Measurements from ENCODE around the gene ZNHIT2.

ZNHIT2 gene

GRCh38 chr11:65115361-65116082, 2.0 kb downstream of the ZNHIT2 start:
- Histone ChIP-seq H3K27ac (ENCODE audit: poor library complexity, severe bottlenecking) (peak overlapping the region; percentile 63), H3K9me3 (ENCODE audit: severe bottlenecking) (no peaks in the 10 kb centered on the region), H3K4me3 (ENCODE audit: severe bottlenecking) (no peak overlapping the region), H3K36me3 (ENCODE audit: low read depth) (peaks cover 37% of the 10 kb centered on the region), H3K27me3 (ENCODE audit: insufficient read depth, poor library complexity, severe bottlenecking) (no peaks in the 10 kb centered on the region), H3K4me1 (ENCODE audit: insufficient read depth, poor library complexity, severe bottlenecking) (peaks cover 10% of the 10 kb centered on the region)
- no peak for ATAC-seq (ENCODE audit: low read depth)
- no peak for DNase-seq (ENCODE audit: low spot score)
- TF ChIP-seq CTCF (IDR thresholded peaks at IDR 0.05; ENCODE audit: poor library complexity, severe bottlenecking), result no peak

- Histone ChIP-seq H3K4me1 (ENCODE audit: insufficient read depth, poor library complexity, severe bottlenecking) (peaks cover 10% of the 10 kb centered on the region), H3K27ac (ENCODE audit: poor library complexity, severe bottlenecking) (no peak overlapping the region), H3K4me3 (ENCODE audit: severe bottlenecking) (no peak overlapping the region), H3K9me3 (ENCODE audit: severe bottlenecking) (no peaks in the 10 kb centered on the region), H3K36me3 (ENCODE audit: low read depth) (peaks cover 28% of the 10 kb centered on the region), H3K27me3 (ENCODE audit: insufficient read depth, poor library complexity, severe bottlenecking) (no peaks in the 10 kb centered on the region)
- no peak for TF ChIP-seq CTCF (IDR thresholded peaks at IDR 0.05; ENCODE audit: poor library complexity, severe bottlenecking)
- ATAC-seq (ENCODE audit: low read depth), result no peak
- DNase-seq (ENCODE audit: low spot score), result no peak
Measured at GRCh38 chr11:65114538-65115171, 2.8 kb downstream of the ZNHIT2 start.

GRCh38 chr11:65113839-65114238, 3.7 kb downstream of the ZNHIT2 start:
- no peak for TF ChIP-seq CTCF (IDR thresholded peaks at IDR 0.05; ENCODE audit: poor library complexity, severe bottlenecking)
- DNase-seq (ENCODE audit: low spot score) (no peak), ATAC-seq (ENCODE audit: low read depth) (no peak)
- Histone ChIP-seq H3K27ac (ENCODE audit: poor library complexity, severe bottlenecking) (no peak overlapping the region), H3K36me3 (ENCODE audit: low read depth) (peaks cover 20% of the 10 kb centered on the region), H3K9me3 (ENCODE audit: severe bottlenecking) (no peaks in the 10 kb centered on the region), H3K4me3 (ENCODE audit: severe bottlenecking) (no peak overlapping the region), H3K4me1 (ENCODE audit: insufficient read depth, poor library complexity, severe bottlenecking) (peaks cover 10% of the 10 kb centered on the region), H3K27me3 (ENCODE audit: insufficient read depth, poor library complexity, severe bottlenecking) (no peaks in the 10 kb centered on the region)

GRCh38 chr11:65113361-65113756, 4.1 kb downstream of the ZNHIT2 start:
- no peak for TF ChIP-seq CTCF (IDR thresholded peaks at IDR 0.05; ENCODE audit: poor library complexity, severe bottlenecking)
- peaks cover 10% of the 10 kb centered on the region for H3K4me1 ChIP-seq (ENCODE audit: insufficient read depth, poor library complexity, severe bottlenecking)
- H3K9me3 ChIP-seq (ENCODE audit: severe bottlenecking), result no peaks in the 10 kb centered on the region
- ATAC-seq (ENCODE audit: low read depth), result no peak
- no peaks in the 10 kb centered on the region for H3K27me3 ChIP-seq (ENCODE audit: insufficient read depth, poor library complexity, severe bottlenecking)
- H3K36me3 ChIP-seq (ENCODE audit: low read depth), result peaks cover 15% of the 10 kb centered on the region
- peak overlapping the region; percentile 45 for H3K27ac ChIP-seq (ENCODE audit: poor library complexity, severe bottlenecking)
- peak overlapping the region; percentile 39 for H3K4me3 ChIP-seq (ENCODE audit: severe bottlenecking)
- DNase-seq (ENCODE audit: low spot score), result no peak
